GM13977 (cell line): ENCODE results near the gene RPL9.

Source experiments
- DNase-seq: peaks from one replicate; pipeline ENCODE4 v3.0.0; 2012; ENCODE audit warnings: low spot score
- in situ Hi-C: fragments of 300-500 bp; cut with MboI; formaldehyde crosslinking; loops from one replicate; pipeline ENCODE4 v1.12.0; 2022; ENCODE audit warnings: low sequenced_read_pairs, low pct_unique_long_range_greater_than_20kb, mixed read lengths, inconsistent platforms; ENCODE audit not compliant: unreplicated experiment
- TF ChIP-seq, protein P1 (sequence below): IDR thresholded peaks from 2 replicates; pipeline ENCODE4 v1.5.1; 2012; ENCODE audit warnings: mild to moderate bottlenecking, control low read depth; ENCODE audit not compliant: insufficient read depth; ENCODE audit errors: extremely low read depth, missing control alignments

RPL9 gene

DNA sequence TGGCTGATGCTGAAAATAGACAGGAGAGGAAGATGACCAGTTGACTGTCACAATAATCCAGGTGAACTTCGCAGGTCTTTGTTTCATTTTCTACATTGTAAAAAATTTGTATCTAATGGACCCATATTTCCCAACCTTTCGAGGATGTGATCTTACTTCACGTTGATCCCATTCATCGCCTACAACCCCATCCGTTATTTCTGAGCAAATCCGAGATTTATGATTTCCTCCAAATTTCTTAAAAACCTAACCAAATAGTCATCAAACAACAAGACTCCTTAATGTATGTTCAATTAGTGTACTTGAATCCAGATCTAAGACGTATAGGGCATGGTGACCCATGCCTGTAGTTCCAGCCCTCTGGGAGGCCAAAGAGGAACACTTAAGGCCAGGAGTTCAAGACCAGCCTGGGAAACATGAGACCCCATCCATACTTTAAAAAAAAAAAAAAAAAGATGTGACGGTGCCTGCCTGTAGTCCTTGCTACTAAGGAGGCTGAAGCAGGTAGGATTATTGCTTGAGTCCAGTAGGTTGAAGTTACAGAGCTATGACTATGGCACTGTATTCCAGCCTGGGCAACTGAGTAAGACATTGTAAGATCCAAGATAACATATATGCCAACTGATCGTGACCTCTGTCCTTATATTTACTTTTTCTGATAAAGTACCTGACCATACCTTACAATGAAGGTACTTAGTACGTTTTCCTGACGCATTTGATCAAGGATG is 5.7 kb downstream of the RPL9 start:
- in situ Hi-C loops: loop anchor here (25.0 kb wide), 1 partner anchor 859 kb away; no protein-coding TSS in a partner anchor
- DNase-seq: no peak
- TF ChIP-seq, protein P1, sequence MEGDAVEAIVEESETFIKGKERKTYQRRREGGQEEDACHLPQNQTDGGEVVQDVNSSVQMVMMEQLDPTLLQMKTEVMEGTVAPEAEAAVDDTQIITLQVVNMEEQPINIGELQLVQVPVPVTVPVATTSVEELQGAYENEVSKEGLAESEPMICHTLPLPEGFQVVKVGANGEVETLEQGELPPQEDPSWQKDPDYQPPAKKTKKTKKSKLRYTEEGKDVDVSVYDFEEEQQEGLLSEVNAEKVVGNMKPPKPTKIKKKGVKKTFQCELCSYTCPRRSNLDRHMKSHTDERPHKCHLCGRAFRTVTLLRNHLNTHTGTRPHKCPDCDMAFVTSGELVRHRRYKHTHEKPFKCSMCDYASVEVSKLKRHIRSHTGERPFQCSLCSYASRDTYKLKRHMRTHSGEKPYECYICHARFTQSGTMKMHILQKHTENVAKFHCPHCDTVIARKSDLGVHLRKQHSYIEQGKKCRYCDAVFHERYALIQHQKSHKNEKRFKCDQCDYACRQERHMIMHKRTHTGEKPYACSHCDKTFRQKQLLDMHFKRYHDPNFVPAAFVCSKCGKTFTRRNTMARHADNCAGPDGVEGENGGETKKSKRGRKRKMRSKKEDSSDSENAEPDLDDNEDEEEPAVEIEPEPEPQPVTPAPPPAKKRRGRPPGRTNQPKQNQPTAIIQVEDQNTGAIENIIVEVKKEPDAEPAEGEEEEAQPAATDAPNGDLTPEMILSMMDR: no peak

GRCh38 chr4:39452153-39452859 is 6.4 kb downstream of the RPL9 start:
- in situ Hi-C loops: loop anchor here (25.0 kb wide), 1 partner anchor 860 kb away; no protein-coding TSS in a partner anchor
- TF ChIP-seq, protein P1: no peak
- no peak for DNase-seq

GRCh38 chr4:39451423-39452023 is 7.2 kb downstream of the RPL9 start:
- DNase-seq: no peak
- in situ Hi-C loops: loop anchor here (25.0 kb wide), 1 partner anchor 861 kb away; no protein-coding TSS in a partner anchor

DNA sequence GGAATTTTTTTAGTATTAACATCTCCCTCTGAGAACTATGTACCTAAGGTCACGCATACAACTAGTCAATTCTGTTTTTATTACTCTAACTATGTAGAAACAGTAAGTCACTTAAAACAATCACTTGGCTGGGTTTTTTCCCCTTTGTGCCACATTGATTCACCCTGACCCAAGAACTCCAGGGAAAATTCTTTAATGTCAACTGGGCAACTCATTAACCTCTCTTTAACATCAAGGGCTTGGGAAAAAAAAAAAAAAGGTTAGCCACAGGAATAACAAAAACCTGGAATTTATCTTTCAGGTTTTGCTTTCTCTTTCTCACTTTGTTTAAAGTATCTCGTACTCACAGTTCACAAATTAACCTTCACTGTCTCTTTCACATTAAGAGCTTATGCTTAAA is 8.1 kb downstream of the RPL9 start:
- in situ Hi-C loops: loop anchor here (25.0 kb wide), 1 partner anchor 862 kb away; no protein-coding TSS in a partner anchor
- TF ChIP-seq, protein P1: no peak

More at GRCh38 chr4:39451423-39452023, 7.2 kb downstream of the RPL9 start:
- TF ChIP-seq, protein P1: no peak

GRCh38 chr4:39446842-39447573 is 11.7 kb downstream of the RPL9 start:
- in situ Hi-C loops: loop anchor here (25.0 kb wide), 1 partner anchor 560 kb away; no protein-coding TSS in a partner anchor
- DNase-seq: peak; percentile 81
- TF ChIP-seq, protein P1: peak; percentile 44

More for the DNA sequence above, 8.1 kb downstream of the RPL9 start:
- no peak for DNase-seq

DNA sequence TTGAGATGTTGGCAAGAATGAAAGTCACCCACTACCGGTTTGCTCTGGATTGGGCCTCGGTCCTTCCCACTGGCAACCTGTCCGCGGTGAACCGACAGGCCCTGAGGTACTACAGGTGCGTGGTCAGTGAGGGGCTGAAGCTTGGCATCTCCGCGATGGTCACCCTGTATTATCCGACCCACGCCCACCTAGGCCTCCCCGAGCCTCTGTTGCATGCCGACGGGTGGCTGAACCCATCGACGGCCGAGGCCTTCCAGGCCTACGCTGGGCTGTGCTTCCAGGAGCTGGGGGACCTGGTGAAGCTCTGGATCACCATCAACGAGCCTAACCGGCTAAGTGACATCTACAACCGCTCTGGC is 12.3 kb downstream of the RPL9 start:
- DNase-seq: no peak
- in situ Hi-C loops: loop anchor here (25.0 kb wide), 1 partner anchor 559 kb away; no protein-coding TSS in a partner anchor
- TF ChIP-seq, protein P1: no peak
